ENCODE results near the gene ILK.

The ILK gene

DNA sequence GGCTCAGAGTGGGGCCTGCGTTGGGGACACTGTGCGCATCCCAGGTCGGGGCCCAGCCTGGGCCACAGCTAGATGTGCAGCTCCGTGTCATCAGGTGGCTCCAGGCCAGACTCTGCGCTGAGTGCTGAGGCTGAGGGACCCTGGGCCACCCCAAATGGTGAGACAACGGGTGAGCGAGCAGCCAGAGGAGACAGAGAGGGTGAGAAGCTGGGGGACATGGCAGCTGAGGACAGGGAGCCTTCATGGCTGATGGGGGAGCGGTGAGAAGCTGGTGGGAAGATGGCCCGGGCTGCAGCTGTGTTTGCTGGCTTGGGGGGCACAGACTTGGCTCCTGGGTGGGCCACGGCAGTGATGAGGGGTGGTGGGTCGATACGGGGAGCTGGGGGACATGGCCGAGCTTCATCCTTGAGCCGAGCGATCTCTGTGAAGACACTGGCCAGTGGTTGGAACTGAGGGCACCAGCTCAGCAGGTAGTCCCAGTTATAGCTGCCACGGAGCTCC is 18.2 kb downstream of the ILK start:
- DNase-seq (ENCODE audit: low read depth) = no peak

GRCh38 chr11:6622261-6623171 is 18.9 kb downstream of the ILK start:
- no peak for DNase-seq (ENCODE audit: low read depth)

DNA sequence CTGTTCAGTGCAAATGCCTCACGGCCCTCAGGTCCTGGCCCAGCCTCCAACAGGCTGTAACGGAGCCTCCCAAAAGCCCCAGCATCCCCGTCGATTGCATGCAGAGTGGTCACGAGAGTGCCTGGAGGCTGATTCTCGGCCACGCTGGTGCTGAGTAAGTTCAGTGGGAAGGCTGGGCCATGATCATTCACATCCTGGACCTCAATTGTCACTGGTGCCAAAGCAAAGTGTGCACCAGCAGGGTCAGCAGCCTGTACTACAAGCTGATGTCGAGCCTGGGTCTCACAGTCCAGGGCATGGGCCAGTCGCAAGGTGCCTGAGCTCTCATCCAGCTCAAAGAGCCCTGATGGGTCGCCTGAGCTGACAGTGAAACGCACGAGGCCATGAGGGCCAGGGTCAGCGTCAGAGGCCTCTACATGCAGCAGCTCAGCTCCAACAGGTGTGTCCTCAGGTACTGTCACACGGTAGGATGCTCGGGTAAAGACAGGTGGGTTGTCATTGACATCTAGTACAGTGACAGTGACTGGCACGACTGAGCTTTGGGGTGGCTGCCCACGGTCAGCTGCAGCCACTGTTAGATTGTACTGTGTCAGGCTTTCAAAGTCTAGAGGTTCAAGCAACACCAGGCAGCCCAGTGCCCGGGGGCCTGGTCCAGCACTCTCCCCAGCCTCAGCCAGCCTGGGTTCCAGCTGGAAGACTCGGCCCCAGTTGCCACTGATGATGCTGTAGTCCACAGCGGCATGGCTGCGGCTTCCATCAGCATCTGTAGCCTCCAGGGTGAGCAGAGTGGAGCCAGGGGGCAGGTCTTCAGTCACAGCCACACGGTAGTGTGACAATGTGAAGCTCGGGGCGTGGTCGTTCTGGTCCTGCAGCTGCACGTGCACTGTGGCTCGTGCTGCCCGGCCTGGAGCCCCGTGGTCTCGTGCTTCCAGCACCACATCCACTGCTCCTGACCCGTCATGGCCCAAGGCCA is 20.1 kb downstream of the ILK start:
- no peak for DNase-seq (ENCODE audit: low read depth)

DNA sequence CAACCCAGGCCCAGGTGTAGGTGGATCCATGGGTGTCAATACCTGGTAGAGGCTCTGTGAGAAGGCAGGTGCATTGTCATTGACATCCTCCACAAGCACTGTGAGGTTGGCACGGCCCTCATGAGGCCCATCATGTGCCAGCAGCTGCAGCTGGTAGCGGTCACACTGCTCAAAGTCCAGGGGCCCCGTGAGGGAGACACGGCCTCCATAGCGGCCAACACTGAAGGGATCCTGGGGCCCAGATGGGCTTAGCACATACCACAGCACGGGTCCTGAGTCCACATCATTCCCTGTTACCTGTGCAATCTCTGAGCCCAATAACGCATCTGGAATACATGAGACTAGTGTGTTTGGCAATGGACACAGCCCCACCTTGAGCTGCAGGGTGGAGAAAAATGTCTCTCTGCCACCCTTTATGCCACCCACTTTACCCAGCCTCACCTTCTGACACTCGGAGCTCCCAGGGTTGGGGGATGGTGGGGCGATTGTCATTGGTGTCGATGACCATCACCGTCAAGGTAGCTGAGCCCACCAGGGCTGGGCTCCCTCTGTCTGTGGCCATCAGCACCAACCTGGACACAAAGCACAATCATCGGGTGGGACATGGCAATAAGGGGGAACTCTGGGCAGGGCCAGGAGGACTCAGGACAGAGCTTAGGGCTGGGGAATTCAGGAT is 21.7 kb downstream of the ILK start:
- no peak for DNase-seq (ENCODE audit: low read depth)

DNA sequence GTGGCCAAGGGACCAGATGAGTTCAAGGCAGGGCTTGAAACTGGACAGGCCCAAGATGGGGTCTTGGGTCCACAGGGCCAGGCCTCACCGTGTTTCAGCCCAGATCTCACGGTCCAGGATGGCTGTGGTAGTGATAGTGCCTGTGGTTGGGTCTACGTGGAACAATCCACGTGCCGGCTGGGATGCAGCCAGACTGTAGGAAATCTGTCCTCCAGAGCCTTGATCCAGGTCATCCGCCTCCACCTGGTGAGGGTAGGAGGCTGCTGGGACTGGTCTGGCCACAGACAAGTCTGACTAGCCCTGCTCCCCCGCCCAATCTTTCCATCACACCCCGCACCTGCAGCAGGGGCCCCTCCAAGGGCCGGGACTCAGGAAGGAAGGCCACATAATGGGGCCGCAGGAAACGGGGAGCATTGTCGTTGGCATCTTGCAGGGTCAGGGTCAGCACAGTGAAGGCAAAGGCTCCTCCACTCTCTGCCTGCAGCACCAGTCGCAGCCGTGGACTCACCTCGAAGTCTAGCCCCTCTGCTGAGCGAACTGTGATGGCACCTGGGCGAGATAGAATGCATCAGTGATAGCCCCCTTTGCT is 22.4 kb downstream of the ILK start:
- no peak for DNase-seq (ENCODE audit: low read depth)

DNA sequence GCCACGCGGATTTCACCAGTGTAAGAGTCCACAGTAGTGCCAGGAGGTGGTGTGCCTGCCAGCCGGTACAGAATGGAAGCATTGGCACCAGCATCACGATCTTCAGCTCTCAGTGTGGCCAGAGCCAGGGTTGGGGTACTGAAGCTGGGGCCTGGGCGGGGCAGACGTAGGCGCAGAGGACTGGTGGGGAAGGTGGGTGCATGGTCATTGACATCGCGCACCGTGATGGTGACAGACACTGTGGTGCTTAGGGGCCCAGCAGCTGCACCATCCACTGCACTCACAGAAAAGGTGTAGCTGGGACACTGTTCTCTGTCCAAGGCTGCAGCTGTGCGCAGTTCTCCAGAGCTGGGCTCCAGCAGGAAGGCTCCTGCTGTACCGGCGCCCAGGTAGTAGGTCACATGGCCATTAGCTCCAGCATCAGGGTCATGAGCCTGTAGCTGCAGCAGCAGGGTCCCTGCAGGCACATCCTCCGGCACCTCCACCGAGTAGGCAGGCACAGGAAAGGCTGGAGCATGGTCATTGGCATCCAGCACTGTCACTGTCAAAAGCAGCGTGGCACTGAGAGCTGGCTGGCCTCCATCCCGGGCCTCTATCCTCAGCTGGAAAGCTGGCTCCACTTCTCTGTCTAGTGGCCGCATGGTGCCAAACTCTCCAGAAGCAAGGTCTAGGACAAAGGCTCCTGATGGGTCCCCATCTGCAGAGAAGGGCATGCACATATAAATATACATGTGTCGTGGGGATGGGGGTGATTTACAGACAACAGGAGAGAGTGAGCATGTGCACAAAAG is 23.6 kb downstream of the ILK start:
- no peak for DNase-seq (ENCODE audit: low read depth)

DNA sequence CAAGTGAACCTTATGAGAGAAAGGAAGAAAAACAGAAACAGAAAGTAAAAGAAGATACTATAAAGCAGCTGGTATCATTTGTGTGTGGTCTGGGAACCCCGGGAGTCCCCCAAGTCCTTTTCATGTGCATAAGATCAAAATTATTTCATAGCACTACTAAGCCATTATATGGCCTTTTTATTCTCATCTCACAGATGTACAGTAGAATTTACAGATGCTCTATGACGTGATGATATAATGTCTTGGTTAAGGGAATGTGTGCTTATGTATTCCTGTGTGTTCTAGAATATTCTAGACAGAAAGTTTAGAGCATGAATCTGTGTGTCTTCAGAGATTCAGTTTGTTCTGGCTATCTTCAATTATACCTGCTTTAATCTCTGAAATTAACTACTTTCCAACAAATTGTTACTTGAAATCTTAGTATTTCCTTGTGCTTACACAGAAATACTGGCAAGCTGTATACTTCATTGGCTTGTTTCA is 24.2 kb downstream of the ILK start:
- no peak for DNase-seq (ENCODE audit: low read depth)

- no peak for DNase-seq (ENCODE audit: low read depth)
Observed at GRCh38 chr11:6628526-6628925, 25.0 kb downstream of the ILK start.

DNA sequence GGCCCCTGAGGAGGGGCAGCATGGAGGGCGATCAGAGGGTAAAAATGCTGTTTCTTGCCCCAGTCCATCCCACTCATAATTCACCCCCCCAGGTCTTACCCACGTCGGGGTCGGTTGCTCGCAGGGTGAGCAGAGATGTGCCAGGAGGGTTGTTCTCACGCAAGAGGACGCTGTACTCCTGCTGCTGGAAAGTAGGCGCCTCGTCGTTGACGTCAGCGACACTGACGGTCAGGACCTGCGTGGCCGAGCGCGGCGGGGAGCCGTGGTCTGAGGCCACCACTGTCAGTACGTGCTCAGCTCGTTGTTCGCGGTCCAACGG is 26.0 kb downstream of the ILK start:
- no peak for DNase-seq (ENCODE audit: low read depth)

GRCh38 chr11:6629892-6630631 is 26.5 kb downstream of the ILK start:
- DNase-seq (ENCODE audit: low read depth) = no peak

DNA sequence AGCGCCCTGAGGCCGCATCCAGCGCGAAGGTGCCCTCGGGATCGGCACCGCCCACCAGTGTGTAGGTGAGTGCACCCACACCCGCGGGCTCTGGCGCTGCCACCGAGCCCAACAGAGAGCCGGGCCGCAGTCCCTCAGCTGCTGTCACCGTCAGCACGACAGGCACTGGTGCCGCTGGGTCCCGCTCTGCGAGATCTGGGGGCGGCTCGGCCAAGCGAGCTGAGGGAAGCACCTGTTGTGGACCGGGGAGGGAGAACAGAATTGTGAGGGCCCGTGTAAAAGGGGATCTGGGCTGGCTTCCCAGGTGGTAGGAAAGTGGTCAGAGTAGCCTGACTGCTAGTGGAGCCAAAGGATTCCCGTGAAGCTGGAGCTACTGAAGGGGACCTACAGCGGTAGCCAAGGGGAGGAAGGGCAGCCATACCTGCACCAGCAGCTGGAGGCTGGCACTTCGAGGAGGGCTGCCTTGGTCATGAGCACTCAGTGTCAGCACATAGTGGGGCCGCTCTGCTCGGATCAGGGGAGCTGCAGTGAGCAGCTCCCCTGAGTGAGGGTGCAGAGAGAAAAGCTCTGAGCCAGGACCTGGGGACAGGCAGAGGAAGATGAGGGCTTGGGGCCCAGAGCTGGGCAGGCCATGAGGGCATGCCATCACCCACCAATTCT is 27.2 kb downstream of the ILK start:
- no peak for DNase-seq (ENCODE audit: low read depth)

DNA sequence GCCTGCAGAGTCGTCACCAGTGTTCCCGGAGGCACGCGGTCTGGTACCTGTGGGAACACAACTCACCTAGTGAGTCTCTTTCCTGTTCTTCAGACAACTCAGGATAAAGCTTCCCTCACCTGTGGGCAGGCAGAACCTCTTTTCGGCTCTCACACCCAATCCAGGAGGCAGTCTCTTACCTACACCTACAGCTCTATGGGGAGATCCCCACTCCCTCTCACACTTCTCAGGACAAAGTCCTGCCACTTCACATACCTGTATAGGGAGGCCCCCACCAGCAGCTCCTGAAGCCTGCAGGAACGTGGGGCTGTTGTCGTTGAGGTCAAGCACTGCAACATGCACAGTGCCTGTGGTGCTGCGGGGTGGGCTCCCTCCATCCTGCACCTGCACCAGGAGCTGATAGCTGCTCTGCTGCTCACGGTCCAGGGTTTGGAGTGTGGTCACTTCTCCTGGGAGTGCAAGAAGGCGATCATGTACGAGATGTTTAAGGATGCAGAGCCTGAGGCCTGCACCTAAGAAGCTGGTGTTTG is 27.9 kb downstream of the ILK start:
- DNase-seq (ENCODE audit: low read depth) = no peak

DNA sequence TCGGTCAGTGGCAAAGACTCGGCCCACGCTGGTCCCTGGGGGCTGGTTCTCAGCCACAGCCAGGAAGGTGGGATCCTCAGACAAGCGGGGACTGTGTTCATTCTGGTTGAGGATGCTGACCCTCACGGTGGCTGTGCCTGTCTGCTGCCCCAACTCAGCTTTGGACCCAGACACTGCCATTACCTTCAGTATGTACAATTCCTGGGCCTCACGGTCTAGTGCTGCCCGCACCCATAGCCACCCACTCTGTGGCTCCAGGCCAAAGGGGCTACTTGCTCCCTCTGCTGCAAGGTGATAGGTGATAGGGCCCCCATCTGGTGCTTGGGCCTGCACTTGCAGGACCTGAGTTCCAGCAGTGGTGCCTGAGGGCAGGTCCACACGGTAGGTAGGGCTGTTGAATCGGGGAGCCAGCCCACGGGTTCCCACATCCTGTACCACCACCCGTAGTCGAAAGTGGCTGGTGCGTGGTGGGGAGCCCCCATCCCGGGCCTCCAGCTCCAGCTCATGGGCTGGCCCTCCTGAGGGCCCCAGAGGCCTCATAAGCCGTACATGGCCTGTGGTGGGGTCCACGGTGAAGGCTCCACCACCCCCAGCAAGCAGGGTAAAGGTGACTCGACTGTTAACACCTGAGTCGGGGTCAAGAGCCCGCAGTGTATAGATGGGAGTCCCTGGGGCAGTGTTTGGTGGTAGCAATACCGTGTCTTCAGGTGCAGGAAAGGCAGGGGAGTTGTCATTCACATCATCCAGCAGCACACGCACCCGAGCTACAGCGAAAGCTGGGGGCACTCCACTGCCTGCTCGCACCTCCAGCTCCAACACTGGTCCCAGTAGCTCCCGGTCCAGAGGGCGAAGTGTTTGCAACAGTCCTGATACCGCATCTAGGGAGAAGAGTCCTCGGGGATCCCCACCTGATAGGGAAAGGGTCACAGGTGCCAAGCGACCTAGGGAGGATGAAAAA is 28.8 kb downstream of the ILK start:
- DNase-seq (ENCODE audit: low read depth) = no peak

DNA sequence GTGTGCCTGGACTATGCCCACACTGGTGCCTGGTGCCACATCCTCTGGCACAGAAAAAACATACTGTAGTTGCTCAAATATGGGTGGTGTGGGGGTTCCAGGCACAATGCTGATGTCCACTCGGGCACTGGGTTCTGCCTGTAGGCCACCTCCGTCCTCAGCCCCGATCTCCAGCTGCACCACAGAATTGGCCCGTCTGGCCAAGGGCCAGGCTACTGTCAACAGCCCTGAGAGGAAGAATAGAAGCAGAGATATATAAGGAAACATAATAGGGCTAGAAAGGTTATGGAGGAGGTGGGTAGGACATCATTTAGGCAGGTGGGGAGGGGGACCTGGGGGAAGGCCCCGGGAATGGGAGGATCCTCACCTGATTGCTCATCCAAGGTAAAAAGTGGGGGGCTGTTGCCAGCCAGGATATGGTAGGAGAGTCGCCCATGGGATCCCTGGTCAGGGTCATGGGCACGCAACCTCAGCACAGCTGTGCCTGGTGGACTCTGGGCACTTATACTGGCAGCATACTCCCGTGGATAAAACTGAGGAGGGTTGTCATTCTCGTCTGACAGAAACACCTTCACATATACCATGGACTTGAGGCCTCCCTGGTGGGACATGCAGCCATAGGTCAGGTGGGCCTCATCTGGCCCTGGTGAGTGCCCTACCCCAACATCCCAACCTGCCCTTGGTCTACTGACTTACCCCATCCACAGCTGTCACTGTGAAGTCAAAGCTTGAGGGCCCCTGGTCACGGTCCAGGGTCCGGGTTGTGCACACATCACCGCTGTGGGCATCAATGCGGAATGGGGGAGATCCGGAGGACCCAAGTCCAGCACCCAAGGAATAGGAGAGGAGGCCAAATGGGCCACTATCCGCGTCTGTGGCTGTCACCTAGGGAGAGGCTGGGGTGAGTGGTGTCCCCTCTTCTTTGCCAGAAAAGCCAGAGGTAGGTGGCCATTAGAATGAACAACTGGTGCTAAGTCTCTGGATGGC is 30.1 kb downstream of the ILK start:
- DNase-seq (ENCODE audit: low read depth) = no peak

DNA sequence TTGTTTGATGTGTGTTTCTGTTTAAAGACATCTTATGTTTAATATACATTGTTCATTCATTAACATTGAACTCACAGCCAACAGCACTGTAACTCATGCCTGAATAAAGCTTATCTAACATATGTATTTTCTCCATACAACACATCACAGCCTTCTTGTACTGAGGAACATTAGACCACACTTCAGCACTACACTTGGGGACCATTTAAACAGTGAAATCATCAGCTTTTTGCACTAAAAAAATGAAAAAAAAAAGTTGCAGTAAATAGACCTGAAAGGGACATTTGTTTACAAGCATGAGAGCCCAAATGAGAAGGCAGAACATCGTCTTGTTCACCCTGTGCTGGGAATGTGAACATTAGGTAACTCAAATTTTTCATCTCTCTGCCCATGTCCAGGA is 31.0 kb downstream of the ILK start:
- no peak for DNase-seq (ENCODE audit: low read depth)

DNA sequence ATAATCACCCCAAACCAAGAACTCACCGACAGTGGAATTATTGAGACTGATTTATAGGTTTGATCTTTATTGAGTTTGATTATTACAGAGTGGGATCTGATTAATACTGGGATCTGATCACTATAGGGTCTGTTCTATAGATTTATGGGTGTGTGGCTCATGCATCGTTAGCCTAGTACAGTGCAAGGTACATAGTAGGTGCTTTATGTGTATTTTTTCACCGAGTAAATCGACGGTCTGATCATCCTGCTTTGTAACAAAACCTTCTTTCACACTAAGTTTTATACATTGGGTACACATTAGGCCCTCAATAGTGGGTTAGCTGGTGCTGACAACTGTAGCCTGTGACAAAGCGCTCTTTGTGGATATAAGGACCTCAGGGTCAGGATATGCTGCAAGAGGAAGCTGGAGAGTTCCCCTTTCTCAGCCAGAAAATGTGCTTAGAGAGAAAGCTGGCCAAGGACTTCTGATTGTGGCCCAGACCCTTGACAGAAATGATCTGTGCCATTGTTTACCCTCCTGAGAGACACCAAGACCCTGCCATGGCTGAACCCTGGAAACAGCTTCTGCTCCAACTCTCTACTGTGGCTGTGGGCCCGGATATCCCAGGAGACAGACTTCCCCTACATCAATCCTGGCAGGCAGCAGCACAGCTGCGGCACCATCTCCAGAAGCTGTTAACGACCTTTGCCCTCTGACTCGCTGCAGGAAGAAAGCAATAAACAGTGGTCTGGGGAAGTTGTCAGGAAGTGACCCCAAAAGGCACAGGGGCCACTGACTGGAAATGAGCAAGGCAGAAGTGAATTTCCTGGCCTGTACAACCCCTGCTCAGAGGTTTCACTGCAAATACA is 31.7 kb downstream of the ILK start:
- DNase-seq (ENCODE audit: low read depth) = no peak

All from CMK (cell line).